DND-41 (cell line): Measurements from ENCODE around the gene ATP6V0C.
A peak's percentile ranks its signal among the peaks of the same experiment; 100 is the strongest.

Experiments used
- ATAC-seq: fragments of 200-7000 bp; cut with Tn5 transposase; 3 replicates; pipeline ENCODE4 v1.9.1; 2021; ENCODE audit warnings: low read depth; ENCODE audit not compliant: insufficient read depth
- DNase-seq: peaks from one replicate; pipeline ENCODE4 v3.0.0-alpha.2; 2020
- H2AFZ ChIP-seq: 2 replicates; pipeline ENCODE4 v1.6.0; 2012; ENCODE audit warnings: low read depth, low read length
- H3K27ac ChIP-seq: 2 replicates; pipeline ENCODE4 v1.5.1; 2012; ENCODE audit warnings: low read length, inconsistent platforms
- H3K27me3 ChIP-seq: fragments of 200-600 bp; sonication (generic); 2 replicates; pipeline ENCODE4 v1.6.0; 2012; ENCODE audit warnings: low read length, mild to moderate bottlenecking, inconsistent platforms; ENCODE audit not compliant: insufficient read depth, poor library complexity
- H3K36me3 ChIP-seq: 2 replicates; pipeline ENCODE4 v1.5.1; 2012; ENCODE audit warnings: low read length, inconsistent platforms; ENCODE audit not compliant: insufficient read depth
- H3K4me1 ChIP-seq: 2 replicates; pipeline ENCODE4 v1.5.1; 2012; ENCODE audit warnings: mild to moderate bottlenecking, low read length; ENCODE audit not compliant: insufficient read depth
- H3K4me2 ChIP-seq: 2 replicates; pipeline ENCODE4 v1.6.0; 2012; ENCODE audit warnings: mild to moderate bottlenecking, moderate library complexity, low read length, inconsistent platforms; ENCODE audit not compliant: insufficient read depth
- H3K4me3 ChIP-seq, 2 experiments: fragments of 200-600 bp in 1 of 2; shearing (Covaris generic) in 1 of 2; 2 replicates each; pipeline ENCODE4 v1.5.1; 2012 to 2016; ENCODE audit warnings: inconsistent platforms in 2 of 2, low read length in 2 of 2, mild to moderate bottlenecking in 2 of 2, low read depth in 1 of 2, moderate library complexity in 1 of 2
- H3K79me2 ChIP-seq: 2 replicates; pipeline ENCODE4 v1.6.0; 2012; ENCODE audit warnings: low read length, inconsistent platforms; ENCODE audit not compliant: insufficient read depth
- H3K9ac ChIP-seq: 2 replicates; pipeline ENCODE4 v1.6.0; 2012; ENCODE audit warnings: low read depth, mild to moderate bottlenecking, inconsistent platforms, low read length, moderate library complexity
- H3K9me3 ChIP-seq: 2 replicates; pipeline ENCODE4 v1.5.1; 2012; ENCODE audit warnings: low read length, moderate library complexity, mild to moderate bottlenecking, inconsistent platforms; ENCODE audit not compliant: insufficient read depth, severe bottlenecking
- H4K20me1 ChIP-seq: 2 replicates; pipeline ENCODE4 v1.6.0; 2012; ENCODE audit warnings: low read length; ENCODE audit not compliant: insufficient read depth
- EZH2 ChIP-seq: IDR thresholded peaks from 3 replicates; pipeline ENCODE4 v1.6.1; 2012; ENCODE audit warnings: borderline replicate concordance, low read depth, mild to moderate bottlenecking, moderate library complexity, low read length, inconsistent platforms; ENCODE audit not compliant: severe bottlenecking
- TF ChIP-seq, protein P1 (sequence below): IDR thresholded peaks from 2 replicates; pipeline ENCODE4 v1.5.1; 2012; ENCODE audit warnings: borderline replicate concordance, low read length, moderate library complexity, mild to moderate bottlenecking; ENCODE audit not compliant: poor library complexity, severe bottlenecking; ENCODE audit errors: extremely low read depth

The ATP6V0C gene

GRCh38 chr16:2499454-2499853 is 14.3 kb upstream of the ATP6V0C start:
- Histone ChIP-seq H3K9ac (no peak overlapping the region), H3K4me1 (peaks cover 11% of the 10 kb centered on the region), H3K36me3 (peaks cover 61% of the 10 kb centered on the region), H2AFZ (no peak overlapping the region), H3K4me3 (no peak overlapping the region), H3K27me3 (no peaks in the 10 kb centered on the region), H3K4me2 (no peak overlapping the region), H3K27ac (no peak overlapping the region), H3K9me3 (no peaks in the 10 kb centered on the region), H3K79me2 (no peaks in the 10 kb centered on the region), H4K20me1 (peaks cover 29% of the 10 kb centered on the region)
- TF ChIP-seq, protein P1, sequence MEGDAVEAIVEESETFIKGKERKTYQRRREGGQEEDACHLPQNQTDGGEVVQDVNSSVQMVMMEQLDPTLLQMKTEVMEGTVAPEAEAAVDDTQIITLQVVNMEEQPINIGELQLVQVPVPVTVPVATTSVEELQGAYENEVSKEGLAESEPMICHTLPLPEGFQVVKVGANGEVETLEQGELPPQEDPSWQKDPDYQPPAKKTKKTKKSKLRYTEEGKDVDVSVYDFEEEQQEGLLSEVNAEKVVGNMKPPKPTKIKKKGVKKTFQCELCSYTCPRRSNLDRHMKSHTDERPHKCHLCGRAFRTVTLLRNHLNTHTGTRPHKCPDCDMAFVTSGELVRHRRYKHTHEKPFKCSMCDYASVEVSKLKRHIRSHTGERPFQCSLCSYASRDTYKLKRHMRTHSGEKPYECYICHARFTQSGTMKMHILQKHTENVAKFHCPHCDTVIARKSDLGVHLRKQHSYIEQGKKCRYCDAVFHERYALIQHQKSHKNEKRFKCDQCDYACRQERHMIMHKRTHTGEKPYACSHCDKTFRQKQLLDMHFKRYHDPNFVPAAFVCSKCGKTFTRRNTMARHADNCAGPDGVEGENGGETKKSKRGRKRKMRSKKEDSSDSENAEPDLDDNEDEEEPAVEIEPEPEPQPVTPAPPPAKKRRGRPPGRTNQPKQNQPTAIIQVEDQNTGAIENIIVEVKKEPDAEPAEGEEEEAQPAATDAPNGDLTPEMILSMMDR: no peak
- ATAC-seq: no peak
- DNase-seq: no peak

GRCh38 chr16:2499890-2500429 is 13.8 kb upstream of the ATP6V0C start:
- TF ChIP-seq, protein P1: no peak
- TF ChIP-seq EZH2: no peak
- Histone ChIP-seq H3K36me3 (peaks cover 61% of the 10 kb centered on the region), H2AFZ (no peak overlapping the region), H3K4me1 (peaks cover 11% of the 10 kb centered on the region), H3K27ac (no peak overlapping the region), H3K4me3 (no peak overlapping the region), H3K79me2 (no peaks in the 10 kb centered on the region), H3K9me3 (no peaks in the 10 kb centered on the region), H3K4me2 (no peak overlapping the region), H3K9ac (no peak overlapping the region), H4K20me1 (peaks cover 29% of the 10 kb centered on the region), H3K27me3 (no peaks in the 10 kb centered on the region)
- DNase-seq (no peak), ATAC-seq (no peak)

DNA sequence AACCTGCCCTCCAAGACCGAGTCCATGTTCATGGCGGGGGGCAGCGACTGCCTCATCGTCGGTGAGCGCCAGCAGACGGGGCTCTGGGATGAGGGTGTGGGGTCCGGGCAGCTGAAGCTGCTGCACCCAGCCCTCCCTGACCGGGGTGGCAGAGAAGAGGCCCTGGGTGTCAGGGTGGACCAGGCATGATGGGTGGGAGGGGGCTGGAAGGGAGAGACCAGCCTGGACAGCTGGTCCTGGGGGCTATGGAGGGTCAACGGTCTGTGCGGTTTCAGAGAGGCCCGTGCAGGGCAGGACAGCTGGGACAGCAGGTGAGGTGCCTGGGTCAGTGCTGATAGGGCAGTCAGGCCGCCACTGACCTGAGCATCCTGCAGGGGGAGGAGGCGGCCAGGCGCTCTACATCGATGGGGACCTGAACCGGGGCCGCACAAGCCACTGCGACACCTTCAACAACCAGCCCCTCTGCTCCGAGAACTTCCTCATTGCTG is 13.3 kb upstream of the ATP6V0C start:
- no peak overlapping the region for H3K4me3 ChIP-seq
- no peak for TF ChIP-seq EZH2
- TF ChIP-seq, protein P1: no peak
- no peak overlapping the region for H3K9ac ChIP-seq
- no peaks in the 10 kb centered on the region for H3K27me3 ChIP-seq
- peaks cover 61% of the 10 kb centered on the region for H3K36me3 ChIP-seq
- no peak overlapping the region for H2AFZ ChIP-seq
- no peak overlapping the region for H3K27ac ChIP-seq
- H3K4me2 ChIP-seq: peak overlapping the region; percentile 32; the same call in 1 of the 2 replicates
- peaks cover 11% of the 10 kb centered on the region for H3K4me1 ChIP-seq
- H3K79me2 ChIP-seq: no peaks in the 10 kb centered on the region
- DNase-seq (no peak), ATAC-seq (no peak)
- peaks cover 29% of the 10 kb centered on the region for H4K20me1 ChIP-seq
- no peaks in the 10 kb centered on the region for H3K9me3 ChIP-seq
